ENCODE data around the gene TPCN1.

The TPCN1 gene

DNA sequence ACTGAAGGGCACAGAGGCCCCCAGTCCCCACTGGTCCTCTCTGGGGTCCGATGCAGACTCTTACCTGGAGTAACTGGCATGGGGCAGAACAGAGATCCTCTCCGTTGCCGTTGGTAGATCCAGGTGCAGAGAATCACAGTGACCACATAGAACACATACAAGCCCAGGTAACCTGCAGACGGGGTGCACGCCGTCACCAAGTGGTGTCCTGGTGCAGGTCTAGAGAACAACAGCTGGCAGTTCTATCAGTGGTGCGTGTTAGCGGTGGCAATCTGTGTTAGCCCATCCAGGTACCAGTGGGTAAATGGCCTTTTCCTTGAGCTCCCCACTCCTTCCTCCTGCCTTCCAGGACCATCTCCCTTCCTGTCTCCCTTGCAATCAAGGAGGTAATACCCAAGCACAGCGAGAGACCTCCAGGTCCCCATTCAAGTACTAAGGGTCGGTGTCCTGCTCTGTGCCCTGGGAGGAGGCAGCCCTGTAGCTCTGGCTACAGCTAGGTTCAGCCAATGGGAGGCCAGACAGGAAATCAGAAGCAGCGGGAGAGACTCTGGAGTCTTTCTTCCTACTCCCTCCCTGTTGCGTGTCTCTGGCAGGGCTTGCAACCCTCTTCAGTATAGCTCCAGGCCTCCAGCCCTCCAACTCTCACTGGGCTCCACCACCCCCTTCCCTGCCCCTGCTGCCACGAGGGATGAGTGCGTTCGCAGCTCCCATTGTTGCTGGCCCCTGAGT lies 97.8 kb downstream of the TPCN1 start:
- Histone ChIP-seq H3K9me3 (ENCODE audit: insufficient read depth, low read depth, low read length) (no peaks in the 10 kb centered on the region), H3K36me3 (ENCODE audit: insufficient read depth, low read length) (peaks cover 17% of the 10 kb centered on the region)

DNA sequence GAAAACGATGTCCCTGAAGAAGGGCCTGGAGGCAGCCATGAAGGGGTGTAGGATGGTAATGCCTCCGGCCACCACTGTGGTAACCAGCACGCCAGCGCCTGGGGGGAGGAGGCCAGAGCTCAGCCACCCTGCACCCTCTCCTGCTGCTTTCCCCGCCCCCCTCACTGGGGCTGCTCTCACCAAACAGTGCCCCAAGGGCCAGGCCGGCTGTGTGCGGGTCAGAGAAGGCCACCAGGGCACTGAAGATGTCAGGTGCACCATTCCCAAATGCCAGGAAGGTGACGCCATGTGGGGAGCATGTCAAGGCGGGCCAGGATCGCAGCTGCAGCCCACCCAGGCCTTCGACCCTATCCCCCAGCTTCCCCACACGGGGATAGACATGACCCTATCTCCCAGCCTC lies 99.1 kb downstream of the TPCN1 start:
- Histone ChIP-seq H3K4me1 (ENCODE audit: insufficient read depth, low read length) (no peaks in the 10 kb centered on the region), H3K36me3 (ENCODE audit: insufficient read depth, low read length) (peaks cover 11% of the 10 kb centered on the region), H3K27me3 (ENCODE audit: insufficient read depth, low read length) (no peaks in the 10 kb centered on the region)

More for the DNA sequence above, 97.8 kb downstream of the TPCN1 start:
- H3K27ac ChIP-seq (ENCODE audit: low read depth, low read length): no peak overlapping the region
- WGBS: 87% methylated on average over 15 of the region's 15 CpGs
- H3K27me3 ChIP-seq (ENCODE audit: insufficient read depth, low read length): no peaks in the 10 kb centered on the region
- no peaks in the 10 kb centered on the region for H3K4me1 ChIP-seq (ENCODE audit: insufficient read depth, low read length)
- H3K9ac ChIP-seq (ENCODE audit: low read depth, low read length): no peak overlapping the region
- no peak overlapping the region for H3K4me3 ChIP-seq (ENCODE audit: low read length)

DNA sequence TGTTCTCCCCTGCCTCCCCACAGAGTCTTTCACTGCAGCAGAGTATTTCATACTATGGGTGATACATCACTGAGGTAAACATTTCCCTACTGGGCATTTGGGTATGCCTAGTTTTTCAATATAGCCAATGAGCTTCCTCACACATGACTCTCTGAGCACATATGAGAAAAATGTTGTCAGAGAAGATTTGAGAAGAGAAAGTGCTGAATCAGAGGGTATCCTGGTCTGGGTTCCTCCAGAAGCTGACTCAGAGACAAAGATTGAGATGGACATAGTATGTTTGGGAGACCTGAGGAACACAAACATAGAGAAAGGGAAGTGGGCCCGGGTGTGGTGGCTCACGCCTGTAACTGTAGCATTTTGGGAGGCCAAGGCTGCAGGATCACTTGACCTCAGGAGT lies 101.1 kb downstream of the TPCN1 start:
- Histone ChIP-seq H3K4me3 (ENCODE audit: low read length) (no peak overlapping the region), H3K9me3 (ENCODE audit: insufficient read depth, low read depth, low read length) (no peaks in the 10 kb centered on the region), H3K9ac (ENCODE audit: low read depth, low read length) (no peak overlapping the region), H3K4me1 (ENCODE audit: insufficient read depth, low read length) (no peaks in the 10 kb centered on the region), H3K27ac (ENCODE audit: low read depth, low read length) (no peak overlapping the region), H3K27me3 (ENCODE audit: insufficient read depth, low read length) (no peaks in the 10 kb centered on the region), H3K36me3 (ENCODE audit: insufficient read depth, low read length) (peaks cover 9% of the 10 kb centered on the region)
- WGBS: 98% methylated on average over 2 of the region's 2 CpGs

More for the DNA sequence above, 99.1 kb downstream of the TPCN1 start:
- H3K4me3 ChIP-seq (ENCODE audit: low read length): no peak overlapping the region
- H3K27ac ChIP-seq (ENCODE audit: low read depth, low read length): no peak overlapping the region
- WGBS: 83% methylated on average over 12 of the region's 12 CpGs
- no peaks in the 10 kb centered on the region for H3K9me3 ChIP-seq (ENCODE audit: insufficient read depth, low read depth, low read length)
- H3K9ac ChIP-seq (ENCODE audit: low read depth, low read length): no peak overlapping the region

DNA sequence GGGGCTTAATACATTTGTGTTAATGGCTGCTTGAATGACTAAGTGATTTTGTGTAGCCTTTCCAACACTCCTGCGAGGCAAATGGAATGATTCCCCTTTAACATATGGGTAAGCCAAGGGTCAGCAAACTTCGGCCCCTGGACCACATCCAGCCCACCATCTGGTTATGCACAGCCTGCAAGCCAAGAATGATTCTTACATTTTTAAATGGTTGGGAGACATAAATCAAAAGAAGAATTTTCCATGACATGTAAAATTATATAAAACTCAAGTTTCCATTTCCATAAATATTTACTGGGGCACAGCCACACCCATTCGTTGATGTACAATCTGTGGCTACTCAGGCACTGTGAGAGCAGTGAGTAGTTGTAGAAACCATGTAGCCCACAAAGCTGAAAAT lies 104.7 kb downstream of the TPCN1 start:
- Histone ChIP-seq H3K27me3 (ENCODE audit: insufficient read depth, low read length) (no peaks in the 10 kb centered on the region), H3K9me3 (ENCODE audit: insufficient read depth, low read depth, low read length) (no peaks in the 10 kb centered on the region), H3K36me3 (ENCODE audit: insufficient read depth, low read length) (no peaks in the 10 kb centered on the region), H3K27ac (ENCODE audit: low read depth, low read length) (no peak overlapping the region), H3K4me3 (ENCODE audit: low read length) (no peak overlapping the region), H3K4me1 (ENCODE audit: insufficient read depth, low read length) (no peaks in the 10 kb centered on the region), H3K9ac (ENCODE audit: low read depth, low read length) (no peak overlapping the region)
- 87% methylated on average over 3 of the region's 3 CpGs for WGBS

DNA sequence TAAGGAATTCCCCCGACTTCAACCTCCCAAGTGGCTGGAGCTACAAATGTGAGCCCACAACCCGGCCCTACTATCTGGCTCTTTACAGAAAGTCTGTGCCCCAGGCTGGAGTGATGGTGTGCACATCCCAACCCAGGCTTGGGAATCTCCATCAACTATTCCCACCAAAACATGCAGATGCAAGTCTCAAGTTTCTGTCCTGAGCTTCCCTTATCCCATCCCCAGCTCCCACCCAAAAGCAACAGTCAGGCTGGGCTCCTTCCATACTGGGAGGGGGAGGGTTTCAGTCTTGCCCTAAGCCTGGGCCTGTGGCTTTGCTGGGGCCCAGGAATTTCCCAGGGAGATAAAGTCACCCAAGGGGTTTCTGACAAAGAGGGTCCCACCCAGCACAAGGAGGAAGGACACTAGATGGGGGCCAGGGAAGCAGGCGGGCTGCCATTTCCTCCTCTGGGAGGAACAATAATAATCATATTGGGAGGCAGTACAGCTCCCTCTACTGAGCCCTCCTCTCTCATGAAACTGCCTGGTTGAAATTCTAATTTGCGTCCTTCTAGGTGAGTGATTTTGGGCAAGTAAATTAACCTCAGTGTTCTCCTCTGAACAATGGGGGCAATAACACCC lies 105.6 kb downstream of the TPCN1 start:
- Histone ChIP-seq H3K36me3 (ENCODE audit: insufficient read depth, low read length) (peaks cover under 1% of the 10 kb centered on the region; the same call in 1 of the 2 replicates), H3K9ac (ENCODE audit: low read depth, low read length) (no peak overlapping the region), H3K4me1 (ENCODE audit: insufficient read depth, low read length) (no peaks in the 10 kb centered on the region), H3K27me3 (ENCODE audit: insufficient read depth, low read length) (no peaks in the 10 kb centered on the region), H3K27ac (ENCODE audit: low read depth, low read length) (no peak overlapping the region), H3K4me3 (ENCODE audit: low read length) (no peak overlapping the region), H3K9me3 (ENCODE audit: insufficient read depth, low read depth, low read length) (no peaks in the 10 kb centered on the region)
- 84% methylated on average over 4 of the region's 4 CpGs for WGBS

DNA sequence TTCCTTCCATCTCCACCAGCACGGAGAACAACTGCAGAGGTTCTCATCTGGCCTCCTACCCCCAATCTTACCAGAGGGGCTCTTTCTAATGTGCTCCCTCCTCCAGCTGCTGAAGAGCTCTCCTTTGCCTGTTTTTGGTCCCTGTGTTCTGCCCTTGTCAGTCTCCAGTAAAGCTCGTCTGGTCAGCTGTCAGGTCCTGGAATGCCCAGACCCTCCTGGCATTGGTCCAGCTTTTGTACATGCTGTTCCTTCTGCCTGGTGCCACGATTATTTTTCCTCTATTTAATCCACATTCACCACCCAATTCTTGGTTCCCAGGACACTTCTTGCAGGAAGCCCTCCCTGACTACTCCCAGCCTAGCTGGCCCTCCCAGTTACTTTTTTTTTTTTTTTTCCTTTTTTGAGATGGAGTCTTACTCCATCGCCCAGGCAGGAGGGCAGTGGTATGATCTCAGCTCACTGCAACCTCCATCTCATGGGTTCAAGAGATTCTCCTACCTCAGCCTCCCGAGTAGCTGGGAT lies 107.2 kb downstream of the TPCN1 start:
- Histone ChIP-seq H3K9ac (ENCODE audit: low read depth, low read length) (no peak overlapping the region), H3K27ac (ENCODE audit: low read depth, low read length) (no peak overlapping the region), H3K4me1 (ENCODE audit: insufficient read depth, low read length) (no peaks in the 10 kb centered on the region), H3K36me3 (ENCODE audit: insufficient read depth, low read length) (peaks cover 9% of the 10 kb centered on the region; the same call in 1 of the 2 replicates), H3K9me3 (ENCODE audit: insufficient read depth, low read depth, low read length) (no peaks in the 10 kb centered on the region), H3K27me3 (ENCODE audit: insufficient read depth, low read length) (no peaks in the 10 kb centered on the region), H3K4me3 (ENCODE audit: low read length) (no peak overlapping the region)
- 85% methylated on average over 5 of the region's 5 CpGs for WGBS

DNA sequence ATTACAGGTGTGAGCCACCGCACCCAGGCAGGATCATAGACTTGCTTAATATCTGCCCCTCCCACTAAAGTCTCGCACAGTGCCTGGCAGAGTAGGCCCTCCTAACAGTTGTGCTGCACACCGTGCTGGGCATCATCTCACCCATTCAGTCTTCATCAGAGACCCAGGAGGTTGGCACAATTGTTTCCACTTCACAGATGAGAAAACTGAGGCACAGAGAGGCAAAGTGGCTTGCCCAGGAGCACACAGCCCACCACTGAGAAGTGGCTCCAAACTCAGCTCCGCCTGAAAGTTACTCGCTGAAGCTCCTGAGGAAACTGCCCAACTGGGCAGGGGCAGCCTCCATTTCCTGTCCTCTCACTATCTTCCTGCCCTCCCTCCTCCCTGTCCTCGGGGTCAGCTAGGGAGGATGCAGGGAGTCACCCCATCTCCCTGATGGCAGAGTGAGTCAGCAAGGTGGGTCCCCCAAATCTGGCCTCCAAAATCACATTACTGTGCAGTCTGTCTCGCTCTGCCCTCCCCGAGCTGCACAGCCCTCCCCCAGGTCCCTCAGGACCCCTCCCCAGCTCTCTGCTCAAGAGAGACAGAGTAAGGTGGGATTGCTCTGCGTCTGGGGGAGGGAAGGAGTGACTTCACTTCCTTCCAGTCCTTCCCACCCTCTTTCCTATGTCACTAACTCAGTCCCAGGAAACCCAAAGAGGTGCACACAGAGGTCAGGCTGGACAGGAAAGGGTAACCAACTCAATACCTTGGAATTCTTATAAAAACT lies 107.9 kb downstream of the TPCN1 start:
- Histone ChIP-seq H3K27me3 (ENCODE audit: insufficient read depth, low read length) (peaks cover 5% of the 10 kb centered on the region), H3K4me3 (ENCODE audit: low read length) (no peak overlapping the region), H3K9me3 (ENCODE audit: insufficient read depth, low read depth, low read length) (no peaks in the 10 kb centered on the region), H3K9ac (ENCODE audit: low read depth, low read length) (no peak overlapping the region), H3K27ac (ENCODE audit: low read depth, low read length) (no peak overlapping the region), H3K36me3 (ENCODE audit: insufficient read depth, low read length) (peaks cover 9% of the 10 kb centered on the region; the same call in 1 of the 2 replicates), H3K4me1 (ENCODE audit: insufficient read depth, low read length) (no peaks in the 10 kb centered on the region)
- 95% methylated on average over 8 of the region's 9 CpGs for WGBS

DNA sequence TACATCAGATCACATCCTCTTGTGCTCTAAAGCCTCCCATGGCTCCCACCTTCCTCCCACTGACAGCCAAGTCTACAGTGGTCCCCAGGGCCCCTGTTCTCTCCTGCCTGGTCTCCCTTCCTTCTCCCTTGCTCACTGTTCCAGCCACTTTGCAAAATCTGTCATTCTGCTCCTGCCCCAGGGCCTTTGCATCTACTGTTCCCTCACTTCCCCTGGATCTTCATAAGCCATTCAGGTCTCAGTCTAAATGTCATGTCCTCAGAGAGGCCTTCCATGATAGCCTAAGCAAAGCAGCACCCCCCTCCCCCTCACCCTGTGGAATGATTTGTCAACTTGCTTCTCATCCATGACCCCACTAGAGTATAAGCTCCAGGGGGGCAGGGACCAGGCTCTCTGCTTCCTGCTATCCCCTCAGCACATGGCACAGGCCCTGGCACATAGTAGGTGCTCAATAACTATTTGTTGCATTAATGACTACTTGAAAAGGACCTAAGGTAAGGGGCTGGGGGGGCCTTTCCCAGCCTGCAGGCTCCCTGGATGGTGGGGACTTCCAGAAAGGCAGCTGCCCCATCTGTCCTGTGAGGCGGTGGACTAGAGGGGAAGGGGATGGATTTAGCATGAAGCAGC lies 108.6 kb downstream of the TPCN1 start:
- H3K36me3 ChIP-seq (ENCODE audit: insufficient read depth, low read length): peaks cover 9% of the 10 kb centered on the region; the same call in 1 of the 2 replicates
- 92% methylated on average over 1 of the region's 1 CpG for WGBS
- no peak overlapping the region for H3K27ac ChIP-seq (ENCODE audit: low read depth, low read length)
- no peak overlapping the region for H3K4me3 ChIP-seq (ENCODE audit: low read length)
- H3K9ac ChIP-seq (ENCODE audit: low read depth, low read length): no peak overlapping the region
- peaks cover 11% of the 10 kb centered on the region for H3K27me3 ChIP-seq (ENCODE audit: insufficient read depth, low read length)
- no peaks in the 10 kb centered on the region for H3K9me3 ChIP-seq (ENCODE audit: insufficient read depth, low read depth, low read length)
- no peaks in the 10 kb centered on the region for H3K4me1 ChIP-seq (ENCODE audit: insufficient read depth, low read length)

DNA sequence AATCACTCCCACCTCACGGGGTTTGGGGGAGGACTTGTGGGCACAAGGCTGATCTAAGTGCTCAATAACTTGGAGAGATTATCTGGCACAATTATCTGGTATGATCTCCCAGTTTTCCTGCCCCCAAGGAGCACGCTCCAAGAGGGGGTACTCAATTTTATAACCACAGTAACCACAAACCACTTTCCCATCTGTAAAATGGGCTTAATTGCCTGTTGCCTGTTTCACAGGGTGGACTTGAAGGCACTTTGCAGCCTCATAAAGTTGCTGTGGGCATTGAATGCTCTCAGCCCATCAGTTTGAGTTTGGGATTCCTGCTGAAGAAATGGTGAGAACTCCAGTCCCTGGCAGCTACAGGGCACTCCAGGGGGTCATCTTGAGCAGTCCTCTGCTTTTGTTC lies 109.2 kb downstream of the TPCN1 start:
- no peaks in the 10 kb centered on the region for H3K9me3 ChIP-seq (ENCODE audit: insufficient read depth, low read depth, low read length)
- 92% methylated on average over 2 of the region's 2 CpGs for WGBS
- no peak overlapping the region for H3K9ac ChIP-seq (ENCODE audit: low read depth, low read length)
- no peak overlapping the region for H3K27ac ChIP-seq (ENCODE audit: low read depth, low read length)
- H3K27me3 ChIP-seq (ENCODE audit: insufficient read depth, low read length): peaks cover 11% of the 10 kb centered on the region
- peaks cover 9% of the 10 kb centered on the region; the same call in 1 of the 2 replicates for H3K36me3 ChIP-seq (ENCODE audit: insufficient read depth, low read length)
- no peak overlapping the region for H3K4me3 ChIP-seq (ENCODE audit: low read length)
- no peaks in the 10 kb centered on the region for H3K4me1 ChIP-seq (ENCODE audit: insufficient read depth, low read length)

DNA sequence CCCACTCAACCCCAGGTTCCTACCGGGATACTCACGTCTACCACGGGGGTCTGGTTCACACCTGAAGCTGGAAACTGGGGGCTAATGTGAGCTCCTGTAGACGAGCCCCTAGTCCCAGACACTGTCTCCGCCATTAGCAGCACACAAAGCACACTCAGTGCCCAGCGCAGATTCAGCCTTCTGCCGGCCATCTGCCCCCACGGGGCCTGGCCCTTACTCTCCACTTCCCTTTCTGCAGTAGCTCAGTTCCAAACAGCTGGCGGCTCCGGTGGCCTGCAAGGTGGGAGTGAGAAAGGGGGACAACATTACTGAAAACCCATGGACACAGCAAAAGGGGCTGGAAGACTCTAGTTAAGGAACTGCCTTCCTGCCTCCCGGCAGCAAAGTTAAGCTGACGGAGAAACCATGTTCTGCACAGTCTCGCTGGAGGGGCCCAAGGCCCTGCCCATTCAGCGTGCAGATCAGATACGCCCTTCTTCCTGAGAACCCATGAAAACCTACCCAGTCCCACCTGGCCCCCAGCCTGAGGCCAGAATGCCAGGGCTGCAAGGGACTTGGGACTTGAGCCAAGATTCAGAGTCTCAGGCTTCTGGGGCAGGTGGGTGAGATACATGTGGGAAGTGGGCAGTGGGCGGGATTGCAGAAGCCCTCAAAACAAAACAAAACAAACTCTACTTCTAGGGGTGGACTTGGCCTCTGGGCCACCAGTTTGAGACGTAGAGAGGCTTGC lies 111.6 kb downstream of the TPCN1 start:
- no peak overlapping the region for H3K9ac ChIP-seq (ENCODE audit: low read depth, low read length)
- H3K27ac ChIP-seq (ENCODE audit: low read depth, low read length): no peak overlapping the region
- WGBS: 89% methylated on average over 17 of the region's 17 CpGs

More for the DNA sequence above, 111.6 kb downstream of the TPCN1 start:
- Histone ChIP-seq H3K9me3 (ENCODE audit: insufficient read depth, low read depth, low read length) (no peaks in the 10 kb centered on the region), H3K4me3 (ENCODE audit: low read length) (no peak overlapping the region), H3K27me3 (ENCODE audit: insufficient read depth, low read length) (peaks cover 11% of the 10 kb centered on the region), H3K4me1 (ENCODE audit: insufficient read depth, low read length) (no peaks in the 10 kb centered on the region), H3K36me3 (ENCODE audit: insufficient read depth, low read length) (peaks cover 9% of the 10 kb centered on the region; the same call in 1 of the 2 replicates)

Measured in HUES64 (cell line).